Mesendoderm (in vitro differentiated cells): Measurements from ENCODE around the gene UAP1L1.

ENCODE experiments used
- DNase-seq: peaks from one replicate; pipeline ENCODE4 v3.0.0; 2013
- H2AK5ac ChIP-seq: 2 replicates; pipeline ENCODE4 v1.6.1; 2013; ENCODE audit warnings: low read length, inconsistent platforms
- H2BK120ac ChIP-seq: 2 replicates; pipeline ENCODE4 v1.6.1; 2013; ENCODE audit warnings: low read depth, mild to moderate bottlenecking, low read length, moderate library complexity, mixed read lengths
- H2BK15ac ChIP-seq: replicated peaks from 2 replicates; pipeline ENCODE4 v1.6.1; 2013; ENCODE audit warnings: low read depth, mild to moderate bottlenecking, moderate library complexity
- H2BK5ac ChIP-seq: 2 replicates; pipeline ENCODE4 v1.6.1; 2013; ENCODE audit warnings: low read length, inconsistent platforms
- H3K18ac ChIP-seq: 2 replicates; pipeline ENCODE4 v1.6.1; 2013; ENCODE audit warnings: mild to moderate bottlenecking, low read length, mixed read lengths
- H3K23ac ChIP-seq: one replicate; pipeline ENCODE4 v1.6.1; 2013; ENCODE audit warnings: low read length
- H3K27ac ChIP-seq: 2 replicates; pipeline ENCODE4 v1.5.1; 2013; ENCODE audit warnings: low read depth, mild to moderate bottlenecking, inconsistent platforms, low read length, moderate library complexity
- H3K27me3 ChIP-seq: 2 replicates; pipeline ENCODE4 v1.6.1; 2013; ENCODE audit warnings: low read length, control low read depth, mild to moderate bottlenecking, inconsistent platforms; ENCODE audit not compliant: insufficient read depth, poor library complexity
- H3K36me3 ChIP-seq: 2 replicates; pipeline ENCODE4 v1.6.1; 2013; ENCODE audit warnings: low read length, inconsistent platforms; ENCODE audit not compliant: control insufficient read depth, insufficient read depth
- H3K4ac ChIP-seq: one replicate; pipeline ENCODE4 v1.6.1; 2013; ENCODE audit warnings: low read depth, mild to moderate bottlenecking, low read length, moderate library complexity
- H3K4me1 ChIP-seq: 2 replicates; pipeline ENCODE4 v1.6.1; 2013; ENCODE audit warnings: low read depth, low read length, inconsistent platforms; ENCODE audit not compliant: control insufficient read depth
- H3K4me2 ChIP-seq: 2 replicates; pipeline ENCODE4 v1.6.1; 2013; ENCODE audit warnings: low read length
- H3K4me3 ChIP-seq: 2 replicates; pipeline ENCODE4 v1.5.1; 2013; ENCODE audit warnings: mild to moderate bottlenecking, low read length
- H3K56ac ChIP-seq: one replicate; pipeline ENCODE4 v1.6.1; 2013; ENCODE audit warnings: low read length
- H3K79me1 ChIP-seq: 2 replicates; pipeline ENCODE4 v1.6.1; 2013; ENCODE audit warnings: low read length, inconsistent platforms
- H3K79me2 ChIP-seq: 2 replicates; pipeline ENCODE4 v1.6.1; 2013; ENCODE audit warnings: mild to moderate bottlenecking, low read length; ENCODE audit not compliant: control insufficient read depth, insufficient read depth
- H3K9ac ChIP-seq: 2 replicates; pipeline ENCODE4 v1.6.1; 2013; ENCODE audit warnings: low read length, inconsistent platforms
- H4K5ac ChIP-seq: one replicate; pipeline ENCODE4 v1.6.1; 2013; ENCODE audit warnings: low read length
- H4K8ac ChIP-seq: one replicate; pipeline ENCODE4 v1.6.1; 2013; ENCODE audit warnings: low read depth, mild to moderate bottlenecking, control low read depth, low read length, moderate library complexity
- WGBS: extraction: QIAGEN DNeasy Blood & Tissue Kit; methylation state at CpG from one replicate; pipeline ENCODE4 v1.1.7; 2013; ENCODE audit warnings: low lambda C conversion rate, missing lambda C conversion rate; ENCODE audit not compliant: insufficient coverage; ENCODE audit errors: extremely low coverage; 5-methylcytosine and 5-hydroxymethylcytosine counted together

The UAP1L1 gene

GRCh38 chr9:137126786-137127185, 49.5 kb downstream of the UAP1L1 start:
- Histone ChIP-seq H2BK5ac (no peak overlapping the region), H2BK15ac (no peak overlapping the region), H4K8ac (no peak overlapping the region), H3K36me3 (no peaks in the 10 kb centered on the region), H3K4me1 (no peaks in the 10 kb centered on the region), H3K56ac (no peak overlapping the region), H3K9ac (no peak overlapping the region), H2BK120ac (no peak overlapping the region), H4K5ac (no peak overlapping the region), H3K23ac (no peak overlapping the region), H3K79me1 (peaks cover 3% of the 10 kb centered on the region), H2AK5ac (no peak overlapping the region), H3K18ac (no peak overlapping the region), H3K4me2 (no peak overlapping the region), H3K4ac (no peak overlapping the region), H3K79me2 (no peaks in the 10 kb centered on the region), H3K27ac (no peak overlapping the region), H3K27me3 (no peaks in the 10 kb centered on the region), H3K4me3 (no peak overlapping the region)
- DNase-seq: no peak
- no CpG with 5 or more reads among the region's 3 CpGs for WGBS

GRCh38 chr9:137127301-137128157, 50.2 kb downstream of the UAP1L1 start:
- Histone ChIP-seq H3K4me2 (no peak overlapping the region), H3K79me1 (peaks cover 3% of the 10 kb centered on the region), H3K4ac (no peak overlapping the region), H2BK15ac (no peak overlapping the region), H3K56ac (no peak overlapping the region), H3K36me3 (no peaks in the 10 kb centered on the region), H3K4me3 (no peak overlapping the region), H3K27ac (no peak overlapping the region), H3K18ac (no peak overlapping the region), H2BK5ac (no peak overlapping the region), H3K23ac (no peak overlapping the region), H2BK120ac (no peak overlapping the region), H2AK5ac (no peak overlapping the region), H4K8ac (no peak overlapping the region), H3K9ac (no peak overlapping the region), H4K5ac (no peak overlapping the region), H3K27me3 (no peaks in the 10 kb centered on the region), H3K4me1 (no peaks in the 10 kb centered on the region), H3K79me2 (no peaks in the 10 kb centered on the region)
- DNase-seq: no peak
- no CpG with 5 or more reads among the region's 24 CpGs for WGBS

- H3K9ac ChIP-seq: peak overlapping the region; percentile 95
- no peak overlapping the region for H3K23ac ChIP-seq
- H4K5ac ChIP-seq: no peak overlapping the region
- H3K4ac ChIP-seq: no peak overlapping the region
- no peaks in the 10 kb centered on the region for H3K79me2 ChIP-seq
- H3K4me3 ChIP-seq: no peak overlapping the region
- no peak overlapping the region for H2AK5ac ChIP-seq
- peak overlapping the region; percentile 97 for H3K56ac ChIP-seq
- H3K4me2 ChIP-seq: peak overlapping the region; percentile 47
- H2BK120ac ChIP-seq: no peak overlapping the region
- H4K8ac ChIP-seq: no peak overlapping the region
- no CpG with 5 or more reads among the region's 19 CpGs for WGBS
- H3K4me1 ChIP-seq: no peaks in the 10 kb centered on the region
- peaks cover 3% of the 10 kb centered on the region for H3K79me1 ChIP-seq
- no peak for DNase-seq
- H3K36me3 ChIP-seq: no peaks in the 10 kb centered on the region
- H3K27ac ChIP-seq: no peak overlapping the region
- H3K18ac ChIP-seq: no peak overlapping the region
- H3K27me3 ChIP-seq: no peaks in the 10 kb centered on the region
- no peak overlapping the region for H2BK5ac ChIP-seq
- H2BK15ac ChIP-seq: no peak overlapping the region
Observed at GRCh38 chr9:137128158-137128861, 51.0 kb downstream of the UAP1L1 start.

- no CpG with 5 or more reads among the region's 37 CpGs for WGBS
- Histone ChIP-seq H4K5ac (no peak overlapping the region), H3K79me1 (peaks cover 3% of the 10 kb centered on the region), H3K4me3 (peak overlapping the region; percentile 91), H3K36me3 (no peaks in the 10 kb centered on the region), H3K56ac (peak overlapping the region; percentile 97), H3K23ac (no peak overlapping the region), H2BK15ac (no peak overlapping the region), H4K8ac (peak overlapping the region; percentile 93), H3K27me3 (no peaks in the 10 kb centered on the region), H3K4me2 (peak overlapping the region; percentile 47), H3K9ac (peak overlapping the region; percentile 95), H3K4ac (no peak overlapping the region), H2BK120ac (no peak overlapping the region), H3K27ac (no peak overlapping the region), H3K79me2 (no peaks in the 10 kb centered on the region), H2AK5ac (no peak overlapping the region), H2BK5ac (no peak overlapping the region), H3K4me1 (no peaks in the 10 kb centered on the region), H3K18ac (peak overlapping the region; percentile 78)
- peak; percentile 20 for DNase-seq
Observed at GRCh38 chr9:137128862-137129455, 51.6 kb downstream of the UAP1L1 start.

- H2AK5ac ChIP-seq: no peak overlapping the region
- H3K4me1 ChIP-seq: no peaks in the 10 kb centered on the region
- H3K4ac ChIP-seq: peak overlapping the region; percentile 61
- H3K23ac ChIP-seq: no peak overlapping the region
- H3K56ac ChIP-seq: peak overlapping the region; percentile 97
- WGBS: no CpG with 5 or more reads among the region's 86 CpGs
- no peaks in the 10 kb centered on the region for H3K79me2 ChIP-seq
- H3K79me1 ChIP-seq: peaks cover 3% of the 10 kb centered on the region
- no peak overlapping the region for H4K5ac ChIP-seq
- DNase-seq: peak; percentile 91
- no peaks in the 10 kb centered on the region for H3K27me3 ChIP-seq
- peak overlapping the region; percentile 47 for H3K4me2 ChIP-seq
- peak overlapping the region; percentile 78 for H3K18ac ChIP-seq
- H3K4me3 ChIP-seq: peak overlapping the region; percentile 91
- peak overlapping the region; percentile 93 for H4K8ac ChIP-seq
- H2BK5ac ChIP-seq: no peak overlapping the region
- H3K36me3 ChIP-seq: no peaks in the 10 kb centered on the region
- H3K9ac ChIP-seq: peak overlapping the region; percentile 95
- no peak overlapping the region for H2BK120ac ChIP-seq
- no peak overlapping the region for H2BK15ac ChIP-seq
- no peak overlapping the region for H3K27ac ChIP-seq
Observed at GRCh38 chr9:137129456-137130175, 52.3 kb downstream of the UAP1L1 start.
